ENCODE results near the gene NOD2. TPM values are rescaled to one million over a fixed set of nuclear protein-coding genes. Genes with fewer than 3 reads are reported as not detected.

NOD2 gene
- total RNA-seq, 1 donor from 2014 or later, result 4.4 TPM

- DNase-seq, result no peak
These were observed 800 bp downstream of the NOD2 start for GRCh38 chr16:50694206-50694605.

- no peak for DNase-seq
These were observed 1.9 kb downstream of the NOD2 start for GRCh38 chr16:50695017-50696000.

- no peak for DNase-seq
These were observed 2.7 kb downstream of the NOD2 start for GRCh38 chr16:50696126-50696525.

- no peak for DNase-seq
These were observed 3.4 kb downstream of the NOD2 start for GRCh38 chr16:50696575-50697420.

GRCh38 chr16:50697421-50697715 is 4.0 kb downstream of the NOD2 start:
- no peak for DNase-seq

GRCh38 chr16:50697881-50698767 is 4.7 kb downstream of the NOD2 start:
- DNase-seq, result no peak

- DNase-seq, result no peak
These were observed 6.1 kb downstream of the NOD2 start for GRCh38 chr16:50699326-50700159.

GRCh38 chr16:50702725-50703124 is 9.3 kb downstream of the NOD2 start:
- DNase-seq, result no peak

GRCh38 chr16:50704245-50704644 is 10.8 kb downstream of the NOD2 start:
- no peak for DNase-seq

- DNase-seq, result no peak
These were observed 12.2 kb downstream of the NOD2 start for GRCh38 chr16:50705436-50706110.

- DNase-seq, result no peak
These were observed 12.8 kb downstream of the NOD2 start for GRCh38 chr16:50706250-50706649.

- DNase-seq, result no peak
These were observed 15.1 kb downstream of the NOD2 start for GRCh38 chr16:50708373-50709060.

GRCh38 chr16:50709061-50709684 is 15.8 kb downstream of the NOD2 start:
- DNase-seq, result no peak

GRCh38 chr16:50709980-50710379 is 16.6 kb downstream of the NOD2 start:
- no peak for DNase-seq

- no peak for DNase-seq
These were observed 17.6 kb downstream of the NOD2 start for GRCh38 chr16:50711040-50711439.

GRCh38 chr16:50711862-50712559 is 18.6 kb downstream of the NOD2 start:
- DNase-seq, result no peak

- DNase-seq, result no peak
These were observed 19.1 kb downstream of the NOD2 start for GRCh38 chr16:50712560-50712898.

GRCh38 chr16:50712956-50713355 is 19.6 kb downstream of the NOD2 start:
- DNase-seq, result no peak

- no peak for DNase-seq
These were observed 23.7 kb downstream of the NOD2 start for GRCh38 chr16:50717091-50717490.
